Mucosa of rectum (tissue), 2 donors: ENCODE measurements around the gene ARL13B.

Experiments
- H3K27ac ChIP-seq, 2 donors: one replicate each; pipeline ENCODE4 v1.7.0; 2013; ENCODE audit warnings: inconsistent platforms in 2 of 2, low read depth in 2 of 2, low read length in 2 of 2
- H3K27me3 ChIP-seq, 2 donors: one replicate each; pipeline ENCODE4 v1.7.0; 2013; ENCODE audit warnings: low read length in 2 of 2; ENCODE audit not compliant: control insufficient read depth in 2 of 2, insufficient read depth in 2 of 2
- H3K36me3 ChIP-seq, 2 donors: one replicate each; pipeline ENCODE4 v1.7.0; 2013; ENCODE audit warnings: low read length in 2 of 2; ENCODE audit not compliant: control insufficient read depth in 2 of 2, insufficient read depth in 2 of 2
- H3K4me1 ChIP-seq, 2 donors: one replicate each; pipeline ENCODE4 v1.7.0; 2013; ENCODE audit warnings: low read length in 2 of 2, mild to moderate bottlenecking in 1 of 2; ENCODE audit not compliant: control insufficient read depth in 2 of 2, insufficient read depth in 2 of 2
- H3K4me3 ChIP-seq, 2 donors: one replicate each; pipeline ENCODE4 v1.7.0; 2013; ENCODE audit warnings: low read length in 2 of 2
- H3K9ac ChIP-seq, 2 donors: one replicate each; pipeline ENCODE4 v1.7.0; 2013; ENCODE audit warnings: low read length in 2 of 2, low read depth in 1 of 2, mild to moderate bottlenecking in 1 of 2
- H3K9me3 ChIP-seq, 2 donors: one replicate each; pipeline ENCODE4 v1.7.0; 2013; ENCODE audit warnings: low read length in 2 of 2; ENCODE audit not compliant: control insufficient read depth in 2 of 2
- donor health status: healthy.
- donor health status: Normal muscosa, but diverticular disease.

The ARL13B gene

GRCh38 chr3:94093151-94093550 lies 113.2 kb downstream of the ARL13B start:
- Histone ChIP-seq H3K9ac (no peak overlapping the region), H3K36me3 (peaks cover 39 to 42% of the 10 kb centered on the region in 2 donors)

GRCh38 chr3:94095111-94095510 lies 115.2 kb downstream of the ARL13B start:
- Histone ChIP-seq H3K27ac (no peak overlapping the region), H3K27me3 (no peaks in the 10 kb centered on the region), H3K36me3 (peaks cover 47 to 53% of the 10 kb centered on the region in 2 donors), H3K4me3 (no peak overlapping the region), H3K4me1 (no peaks in the 10 kb centered on the region), H3K9me3 (no peaks in the 10 kb centered on the region), H3K9ac (no peak overlapping the region)

More at GRCh38 chr3:94093151-94093550, 113.2 kb downstream of the ARL13B start:
- Histone ChIP-seq H3K4me1 (no peaks in the 10 kb centered on the region), H3K4me3 (no peak overlapping the region), H3K27me3 (no peaks in the 10 kb centered on the region), H3K9me3 (no peaks in the 10 kb centered on the region), H3K27ac (no peak overlapping the region)

- H3K9me3 ChIP-seq = no peaks in the 10 kb centered on the region
- H3K4me1 ChIP-seq = no peaks in the 10 kb centered on the region
- no peak overlapping the region for H3K4me3 ChIP-seq
- H3K27me3 ChIP-seq = no peaks in the 10 kb centered on the region
- no peak overlapping the region for H3K9ac ChIP-seq
- no peak overlapping the region for H3K27ac ChIP-seq
- peaks cover 53 to 55% of the 10 kb centered on the region in 2 donors for H3K36me3 ChIP-seq
These were observed 118.5 kb downstream of the ARL13B start for GRCh38 chr3:94098452-94098851.

- H3K27me3 ChIP-seq = no peaks in the 10 kb centered on the region
- H3K4me3 ChIP-seq = no peak overlapping the region
- no peak overlapping the region for H3K27ac ChIP-seq
- H3K9me3 ChIP-seq = no peaks in the 10 kb centered on the region
- peaks cover 51 to 60% of the 10 kb centered on the region in 2 donors for H3K36me3 ChIP-seq
- H3K4me1 ChIP-seq = no peaks in the 10 kb centered on the region
- H3K9ac ChIP-seq = no peak overlapping the region
These were observed 119.4 kb downstream of the ARL13B start for GRCh38 chr3:94099311-94099710.

GRCh38 chr3:94101860-94102259 lies 121.9 kb downstream of the ARL13B start:
- no peaks in the 10 kb centered on the region for H3K4me1 ChIP-seq
- no peaks in the 10 kb centered on the region for H3K27me3 ChIP-seq
- no peak overlapping the region for H3K27ac ChIP-seq
- no peaks in the 10 kb centered on the region for H3K9me3 ChIP-seq
- H3K4me3 ChIP-seq = no peak overlapping the region
- no peak overlapping the region for H3K9ac ChIP-seq
- peaks cover 41 to 51% of the 10 kb centered on the region in 2 donors for H3K36me3 ChIP-seq
